Mesothelial cell of epicardium (in vitro differentiated cells): ENCODE data around the gene ZNF783. TPM values are rescaled to one million over a fixed set of nuclear protein-coding genes. Genes with fewer than 3 reads are reported as not detected.
"Not testable (repeated sequence)": the region's sequence is repeated elsewhere in the genome, so short reads cannot be mapped to it uniquely, and the experiment has no call there.

Experiments
- DNase-seq, 2 experiments: peaks; one replicate each; pipeline ENCODE4 v3.0.0; 2021; ENCODE audit warnings: low spot score in 2 of 2; ENCODE audit not compliant: unreplicated experiment in 2 of 2
- H3K27ac Mint-ChIP-seq: 2 replicates; pipeline ENCODE4 v1.8.0; 2021; ENCODE audit warnings: mixed read lengths
- H3K27me3 Mint-ChIP-seq: 2 replicates; pipeline ENCODE4 v1.8.0; 2021; ENCODE audit warnings: low read depth, mixed read lengths
- H3K36me3 Mint-ChIP-seq: 2 replicates; pipeline ENCODE4 v1.8.0; 2021; ENCODE audit warnings: mixed read lengths
- H3K4me1 Mint-ChIP-seq: 2 replicates; pipeline ENCODE4 v1.8.0; 2021; ENCODE audit warnings: mixed read lengths
- H3K4me3 Mint-ChIP-seq: 2 replicates; pipeline ENCODE4 v1.8.0; 2021; ENCODE audit warnings: mild to moderate bottlenecking, moderate library complexity, mixed read lengths
- H3K9me3 Mint-ChIP-seq: 2 replicates; pipeline ENCODE4 v1.8.0; 2021; ENCODE audit warnings: mixed read lengths
- CTCF ChIP-seq: fragments of 200-600 bp; sonication (generic); IDR thresholded peaks from one replicate; pipeline ENCODE4 v1.5.0; 2021; ENCODE audit warnings: antibody characterized with exemption; ENCODE audit not compliant: unreplicated experiment
- total RNA-seq: library from RNA; stranded (reverse); gene quantifications from 3 replicates; pipeline ENCODE4 v1.2.1, GENCODE V29; 2021

ZNF783 gene
- total RNA-seq, 1 donor from 2014 or later = 35.5 TPM

- Mint-ChIP-seq H3K36me3 (peaks cover 47% of the 10 kb centered on the region), H3K4me3 (no peak overlapping the region)
These were observed 5.7 kb downstream of the ZNF783 start for GRCh38 chr7:149267733-149268132.

GRCh38 chr7:149274424-149274823, 12.4 kb downstream of the ZNF783 start:
- DNase-seq, H3K27ac Mint-ChIP-seq, H3K27me3 Mint-ChIP-seq, H3K4me1 Mint-ChIP-seq, H3K4me3 Mint-ChIP-seq: not testable (repeated sequence)
- Mint-ChIP-seq H3K36me3 (peaks cover 61% of the 10 kb centered on the region), H3K9me3 (peaks cover 11% of the 10 kb centered on the region)

More at GRCh38 chr7:149267733-149268132, 5.7 kb downstream of the ZNF783 start:
- Mint-ChIP-seq H3K27ac (no peak overlapping the region), H3K4me1 (peaks cover 4% of the 10 kb centered on the region), H3K9me3 (peaks cover 4% of the 10 kb centered on the region), H3K27me3 (no peaks in the 10 kb centered on the region)
- TF ChIP-seq CTCF = no peak
- DNase-seq = no peak

GRCh38 chr7:149277871-149278270, 15.9 kb downstream of the ZNF783 start:
- no peak for DNase-seq
- Mint-ChIP-seq H3K9me3 (peaks cover 11% of the 10 kb centered on the region), H3K27ac (no peak overlapping the region), H3K36me3 (peaks cover 63% of the 10 kb centered on the region), H3K4me3 (no peak overlapping the region), H3K4me1 (no peaks in the 10 kb centered on the region), H3K27me3 (no peaks in the 10 kb centered on the region)
- TF ChIP-seq CTCF = no peak

- Mint-ChIP-seq H3K27ac (no peak overlapping the region), H3K36me3 (peaks cover 58% of the 10 kb centered on the region), H3K4me3 (no peak overlapping the region), H3K4me1 (no peaks in the 10 kb centered on the region), H3K9me3 (peaks cover 11% of the 10 kb centered on the region), H3K27me3 (no peaks in the 10 kb centered on the region)
- no peak for DNase-seq
- TF ChIP-seq CTCF = no peak
These were observed 16.4 kb downstream of the ZNF783 start for GRCh38 chr7:149278396-149278795.

- Mint-ChIP-seq H3K9me3 (peaks cover 6% of the 10 kb centered on the region), H3K27ac (no peak overlapping the region), H3K36me3 (peaks cover 50% of the 10 kb centered on the region)
These were observed 17.2 kb downstream of the ZNF783 start for GRCh38 chr7:149279111-149279743.

GRCh38 chr7:149280151-149280550, 18.2 kb downstream of the ZNF783 start:
- Mint-ChIP-seq H3K4me1 (peaks cover 5% of the 10 kb centered on the region), H3K27ac (no peak overlapping the region), H3K4me3 (no peak overlapping the region), H3K36me3 (peaks cover 43% of the 10 kb centered on the region), H3K27me3 (no peaks in the 10 kb centered on the region), H3K9me3 (no peaks in the 10 kb centered on the region)
- no peak for TF ChIP-seq CTCF
- DNase-seq = no peak

More at GRCh38 chr7:149279111-149279743, 17.2 kb downstream of the ZNF783 start:
- no peak overlapping the region for H3K4me3 Mint-ChIP-seq
- no peak for DNase-seq
- no peaks in the 10 kb centered on the region for H3K4me1 Mint-ChIP-seq
- H3K27me3 Mint-ChIP-seq = no peaks in the 10 kb centered on the region
- TF ChIP-seq CTCF = no peak
